ENCODE results near the gene TLE4.

DNA sequence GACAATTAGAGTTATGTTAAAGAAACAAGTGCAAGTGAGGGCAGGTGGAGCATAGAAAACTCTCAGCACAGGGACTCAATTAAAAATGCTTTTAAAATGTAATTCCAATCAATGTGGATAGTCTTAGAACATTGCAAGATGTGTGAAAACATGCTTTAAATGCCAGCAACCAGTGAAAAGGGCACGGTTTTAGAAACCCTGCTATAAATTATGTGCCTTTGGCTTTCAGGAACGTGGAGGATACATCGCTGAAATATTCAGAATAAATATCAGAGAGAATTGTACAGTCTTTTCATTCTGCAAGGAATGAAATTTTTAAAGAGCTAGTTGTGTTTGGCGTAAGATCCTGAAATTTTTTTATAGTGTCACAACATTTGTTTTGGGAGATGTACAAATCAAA, 101.1 kb downstream of the TLE4 start:
- no peak for TF ChIP-seq CTCF (IDR thresholded peaks at IDR 0.05)
- no peak for TF ChIP-seq POLR2A (IDR thresholded peaks at IDR 0.05)

Measured in prostate gland (tissue), 2 donors.